Measurements from ENCODE around the gene LRRFIP2.
"Not testable (repeated sequence)": the region's sequence is repeated elsewhere in the genome, so short reads cannot be mapped to it uniquely, and the experiment has no call there.

The LRRFIP2 gene

DNA sequence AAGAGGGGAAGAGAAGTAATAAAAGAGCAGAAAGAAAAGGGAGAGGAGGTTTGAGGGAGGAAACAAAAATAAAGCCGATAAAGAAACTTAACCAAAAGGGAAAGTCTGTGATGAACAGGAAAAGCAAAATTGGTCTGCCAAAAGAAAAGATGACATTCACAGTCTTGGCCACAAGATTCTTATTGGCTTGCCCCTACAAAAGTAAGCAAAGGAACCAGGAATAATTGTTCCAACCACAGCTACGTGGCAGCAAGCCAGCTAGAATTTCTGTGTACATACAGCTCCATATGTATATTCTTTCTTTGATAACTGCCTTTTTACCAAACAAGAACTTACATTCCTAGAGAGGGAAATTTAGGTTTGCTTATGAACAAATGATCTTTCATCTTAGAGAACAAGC is 101.5 kb downstream of the LRRFIP2 start:
- Histone ChIP-seq H3K4me3 (ENCODE audit: insufficient read length, low read depth) (no peak overlapping the region), H3K36me3 (ENCODE audit: insufficient read depth, insufficient read length, low read length) (peaks cover 19% of the 10 kb centered on the region), H3K4me1 (ENCODE audit: insufficient read depth, insufficient read length) (no peaks in the 10 kb centered on the region), H3K27me3 (ENCODE audit: insufficient read depth, insufficient read length) (no peaks in the 10 kb centered on the region), H3K9ac (ENCODE audit: insufficient read length, low read depth) (no peak overlapping the region), H3K9me3 (ENCODE audit: insufficient read depth, low read length) (no peaks in the 10 kb centered on the region)
- no peak for DNase-seq (ENCODE audit: low read depth, low spot score)
- TF ChIP-seq ZNF274 (IDR thresholded peaks at IDR 0.05; ENCODE audit: low read depth, low read length) (no peak), SUZ12 (IDR thresholded peaks at IDR 0.05; ENCODE audit: extremely low read depth, insufficient read depth, insufficient read length) (no peak), YY1 (IDR thresholded peaks at IDR 0.05; ENCODE audit: insufficient read depth, insufficient read length) (no peak)

DNA sequence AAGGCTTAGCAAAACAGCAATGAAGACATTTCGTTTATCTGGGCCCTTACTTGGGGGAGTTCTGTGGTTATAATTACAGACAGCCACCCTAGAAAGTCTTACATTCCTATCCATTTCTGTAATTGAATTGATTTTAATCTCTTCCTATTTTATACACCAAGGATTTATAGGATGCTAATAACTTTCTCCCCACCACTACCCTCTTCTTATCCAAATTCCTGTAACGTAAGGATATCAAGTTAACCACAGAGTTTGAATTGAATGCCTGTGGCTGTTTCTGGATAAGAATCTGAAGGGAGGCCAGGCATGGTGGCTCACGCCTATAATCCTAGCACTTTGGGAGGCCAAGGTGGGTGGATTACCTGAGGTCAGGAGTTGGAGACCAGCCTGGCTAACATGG is 102.5 kb downstream of the LRRFIP2 start:
- no peak overlapping the region for H3K9ac ChIP-seq (ENCODE audit: insufficient read length, low read depth)
- no peaks in the 10 kb centered on the region for H3K9me3 ChIP-seq (ENCODE audit: insufficient read depth, low read length)
- no peaks in the 10 kb centered on the region for H3K27me3 ChIP-seq (ENCODE audit: insufficient read depth, insufficient read length)
- no peaks in the 10 kb centered on the region for H3K4me1 ChIP-seq (ENCODE audit: insufficient read depth, insufficient read length)
- DNase-seq (ENCODE audit: low read depth, low spot score), result no peak
- TF ChIP-seq SUZ12 (IDR thresholded peaks at IDR 0.05; ENCODE audit: extremely low read depth, insufficient read depth, insufficient read length) (no peak), YY1 (IDR thresholded peaks at IDR 0.05; ENCODE audit: insufficient read depth, insufficient read length) (no peak), ZNF274 (IDR thresholded peaks at IDR 0.05; ENCODE audit: low read depth, low read length) (no peak)
- H3K4me3 ChIP-seq (ENCODE audit: insufficient read length, low read depth), result no peak overlapping the region
- H3K36me3 ChIP-seq (ENCODE audit: insufficient read depth, insufficient read length, low read length), result peaks cover 22% of the 10 kb centered on the region

DNA sequence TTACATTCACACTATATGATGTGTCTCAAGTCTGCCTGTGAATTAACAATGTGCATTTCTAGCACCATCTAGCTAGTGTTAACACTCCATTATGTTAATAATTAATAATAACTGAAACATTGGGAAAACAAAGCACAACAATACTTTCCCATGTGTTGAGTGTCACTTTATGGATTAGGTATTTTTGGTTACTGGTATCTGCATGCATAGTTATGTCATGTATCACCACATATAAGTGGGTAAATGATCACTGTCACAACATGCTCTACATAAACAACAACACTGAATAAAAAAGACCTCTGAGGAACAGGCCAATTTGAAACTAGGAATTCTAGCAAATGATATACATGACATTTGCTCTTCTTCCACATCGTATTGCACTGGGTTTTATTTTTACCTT is 106.4 kb downstream of the LRRFIP2 start:
- Histone ChIP-seq H3K9me3 (ENCODE audit: insufficient read depth, low read length) (no peaks in the 10 kb centered on the region), H3K9ac (ENCODE audit: insufficient read length, low read depth) (no peak overlapping the region), H3K27me3 (ENCODE audit: insufficient read depth, insufficient read length) (no peaks in the 10 kb centered on the region), H3K4me1 (ENCODE audit: insufficient read depth, insufficient read length) (no peaks in the 10 kb centered on the region), H3K36me3 (ENCODE audit: insufficient read depth, insufficient read length, low read length) (peaks cover 42% of the 10 kb centered on the region), H3K4me3 (ENCODE audit: insufficient read length, low read depth) (no peak overlapping the region)
- TF ChIP-seq YY1 (IDR thresholded peaks at IDR 0.05; ENCODE audit: insufficient read depth, insufficient read length) (no peak), SUZ12 (IDR thresholded peaks at IDR 0.05; ENCODE audit: extremely low read depth, insufficient read depth, insufficient read length) (no peak), ZNF274 (IDR thresholded peaks at IDR 0.05; ENCODE audit: low read depth, low read length) (no peak)
- DNase-seq (ENCODE audit: low read depth, low spot score), result no peak

DNA sequence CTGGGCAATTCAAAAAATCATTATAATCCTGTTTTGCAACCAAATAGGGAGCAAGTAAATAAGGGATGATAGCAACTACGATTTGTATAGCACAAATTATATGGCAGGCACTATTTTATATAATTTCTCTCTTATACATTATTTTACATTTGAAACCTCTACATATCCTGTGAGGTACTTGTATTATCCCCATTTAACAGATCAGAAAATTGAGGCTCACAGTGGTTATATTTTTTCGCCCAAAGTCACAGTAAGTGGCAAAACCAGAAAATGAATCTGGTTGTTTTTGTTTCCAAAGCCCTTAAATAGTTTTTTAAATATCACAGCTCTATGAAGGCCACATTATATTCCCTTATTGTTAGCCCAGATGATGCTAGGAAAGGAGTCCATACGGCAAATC is 106.8 kb downstream of the LRRFIP2 start:
- no peak for TF ChIP-seq ZNF274 (IDR thresholded peaks at IDR 0.05; ENCODE audit: low read depth, low read length)
- TF ChIP-seq YY1 (IDR thresholded peaks at IDR 0.05; ENCODE audit: insufficient read depth, insufficient read length), result no peak
- no peak for TF ChIP-seq SUZ12 (IDR thresholded peaks at IDR 0.05; ENCODE audit: extremely low read depth, insufficient read depth, insufficient read length)
- Histone ChIP-seq H3K4me3 (ENCODE audit: insufficient read length, low read depth) (no peak overlapping the region), H3K36me3 (ENCODE audit: insufficient read depth, insufficient read length, low read length) (peaks cover 45% of the 10 kb centered on the region), H3K27me3 (ENCODE audit: insufficient read depth, insufficient read length) (no peaks in the 10 kb centered on the region), H3K4me1 (ENCODE audit: insufficient read depth, insufficient read length) (no peaks in the 10 kb centered on the region), H3K9me3 (ENCODE audit: insufficient read depth, low read length) (no peaks in the 10 kb centered on the region), H3K9ac (ENCODE audit: insufficient read length, low read depth) (no peak overlapping the region)
- no peak for DNase-seq (ENCODE audit: low read depth, low spot score)

DNA sequence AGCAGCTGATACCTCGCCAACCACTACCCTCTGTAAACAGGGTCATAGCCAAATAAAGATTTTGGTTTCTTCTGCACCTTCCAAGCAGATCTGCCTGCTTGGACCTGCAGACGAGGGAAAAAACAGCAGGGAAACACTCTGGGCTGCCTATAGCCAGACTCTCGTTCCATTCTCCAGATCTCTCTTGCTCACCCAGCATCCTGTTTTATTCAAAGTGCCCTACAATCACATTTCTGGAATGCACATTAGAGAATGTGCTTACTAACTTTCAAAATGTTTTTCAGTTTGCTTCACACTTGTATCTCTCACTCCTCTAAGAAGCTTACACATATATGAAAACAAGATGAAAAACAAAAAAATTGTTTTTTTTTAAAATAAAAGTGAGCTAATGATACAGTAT is 109.6 kb downstream of the LRRFIP2 start:
- no peak for TF ChIP-seq ZNF274 (IDR thresholded peaks at IDR 0.05; ENCODE audit: low read depth, low read length)
- TF ChIP-seq SUZ12 (IDR thresholded peaks at IDR 0.05; ENCODE audit: extremely low read depth, insufficient read depth, insufficient read length), result no peak
- TF ChIP-seq YY1 (IDR thresholded peaks at IDR 0.05; ENCODE audit: insufficient read depth, insufficient read length), result no peak
- H3K9me3 ChIP-seq (ENCODE audit: insufficient read depth, low read length), result no peaks in the 10 kb centered on the region
- peaks cover 58% of the 10 kb centered on the region for H3K36me3 ChIP-seq (ENCODE audit: insufficient read depth, insufficient read length, low read length)
- DNase-seq (ENCODE audit: low read depth, low spot score), result no peak
- H3K4me3 ChIP-seq (ENCODE audit: insufficient read length, low read depth), result no peak overlapping the region
- H3K27me3 ChIP-seq (ENCODE audit: insufficient read depth, insufficient read length), result no peaks in the 10 kb centered on the region
- no peak overlapping the region for H3K9ac ChIP-seq (ENCODE audit: insufficient read length, low read depth)
- no peaks in the 10 kb centered on the region for H3K4me1 ChIP-seq (ENCODE audit: insufficient read depth, insufficient read length)

DNA sequence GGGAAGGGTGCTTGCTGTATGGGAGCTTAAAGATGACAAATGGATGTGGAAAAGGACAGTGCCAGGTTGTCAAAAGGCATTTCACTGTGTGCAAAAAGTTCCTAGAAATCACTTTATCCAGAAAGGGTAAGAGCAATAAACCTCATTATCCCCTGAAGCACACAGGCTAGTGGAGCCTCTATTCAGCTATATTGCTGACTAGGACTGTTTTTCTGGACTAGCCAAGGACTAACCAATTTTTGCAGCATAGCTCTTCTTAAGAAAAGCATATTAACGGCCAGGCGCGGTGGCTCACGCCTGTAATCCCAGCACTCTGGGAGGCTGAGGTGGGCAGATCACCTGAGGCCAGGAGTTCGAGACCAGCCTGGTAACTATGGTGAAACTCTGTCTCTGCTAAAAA is 116.3 kb downstream of the LRRFIP2 start:
- no peak overlapping the region for H3K9ac ChIP-seq (ENCODE audit: insufficient read length, low read depth)
- peaks cover 86% of the 10 kb centered on the region for H3K36me3 ChIP-seq (ENCODE audit: insufficient read depth, insufficient read length, low read length)
- no peak for TF ChIP-seq ZNF274 (IDR thresholded peaks at IDR 0.05; ENCODE audit: low read depth, low read length)
- TF ChIP-seq YY1 (IDR thresholded peaks at IDR 0.05; ENCODE audit: insufficient read depth, insufficient read length), result no peak
- TF ChIP-seq SUZ12 (IDR thresholded peaks at IDR 0.05; ENCODE audit: extremely low read depth, insufficient read depth, insufficient read length), result no peak
- DNase-seq (ENCODE audit: low read depth, low spot score), result no peak
- H3K27me3 ChIP-seq (ENCODE audit: insufficient read depth, insufficient read length), result no peaks in the 10 kb centered on the region
- H3K4me1 ChIP-seq (ENCODE audit: insufficient read depth, insufficient read length), result no peaks in the 10 kb centered on the region
- H3K4me3 ChIP-seq (ENCODE audit: insufficient read length, low read depth), result no peak overlapping the region
- no peaks in the 10 kb centered on the region for H3K9me3 ChIP-seq (ENCODE audit: insufficient read depth, low read length)

DNA sequence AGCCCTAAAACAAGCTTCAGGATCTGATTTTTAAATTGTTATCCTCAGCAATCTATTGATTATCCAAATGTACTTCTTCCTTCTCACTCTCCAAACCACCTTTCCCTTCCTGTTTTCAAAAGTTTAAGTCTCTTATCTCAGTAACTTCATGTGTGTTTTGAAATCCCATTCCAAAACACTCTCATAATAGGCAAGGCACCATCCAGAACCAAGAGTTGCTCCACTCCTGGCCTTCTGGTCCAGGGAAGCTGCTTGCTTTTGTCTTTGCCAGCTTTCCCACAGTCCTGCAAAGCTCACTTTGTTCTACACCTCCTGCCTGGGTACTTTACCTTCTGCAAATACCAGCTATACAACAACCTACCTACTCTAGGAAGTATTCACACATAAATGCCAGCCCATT is 117.6 kb downstream of the LRRFIP2 start:
- Histone ChIP-seq H3K9ac (ENCODE audit: insufficient read length, low read depth) (no peak overlapping the region), H3K4me3 (ENCODE audit: insufficient read length, low read depth) (no peak overlapping the region), H3K4me1 (ENCODE audit: insufficient read depth, insufficient read length) (no peaks in the 10 kb centered on the region), H3K36me3 (ENCODE audit: insufficient read depth, insufficient read length, low read length) (peaks cover 86% of the 10 kb centered on the region), H3K27me3 (ENCODE audit: insufficient read depth, insufficient read length) (no peaks in the 10 kb centered on the region), H3K9me3 (ENCODE audit: insufficient read depth, low read length) (no peaks in the 10 kb centered on the region)
- no peak for TF ChIP-seq YY1 (IDR thresholded peaks at IDR 0.05; ENCODE audit: insufficient read depth, insufficient read length)
- no peak for TF ChIP-seq SUZ12 (IDR thresholded peaks at IDR 0.05; ENCODE audit: extremely low read depth, insufficient read depth, insufficient read length)
- no peak for TF ChIP-seq ZNF274 (IDR thresholded peaks at IDR 0.05; ENCODE audit: low read depth, low read length)
- no peak for DNase-seq (ENCODE audit: low read depth, low spot score)

DNA sequence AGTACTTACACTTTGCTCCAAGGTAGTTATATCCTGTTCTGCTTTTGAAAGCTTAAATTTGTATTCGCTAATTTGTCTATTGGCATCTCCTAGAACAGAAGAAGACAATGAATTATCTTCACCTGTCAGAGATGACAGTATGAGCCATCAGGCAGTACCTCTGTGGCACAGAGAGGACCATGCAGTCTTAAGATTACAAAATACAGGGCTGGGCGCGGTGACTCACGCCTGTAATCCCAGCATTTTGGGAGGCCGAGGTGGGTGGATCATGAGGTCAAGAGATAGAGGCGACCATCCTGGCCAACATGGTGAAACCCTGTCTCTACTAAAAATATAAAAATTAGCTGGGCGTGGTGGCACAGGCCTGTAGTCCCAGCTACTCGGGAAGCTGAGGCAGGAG is 119.3 kb downstream of the LRRFIP2 start:
- peaks cover 89% of the 10 kb centered on the region for H3K36me3 ChIP-seq (ENCODE audit: insufficient read depth, insufficient read length, low read length)
- not testable (repeated sequence) for H3K27me3 ChIP-seq (ENCODE audit: insufficient read depth, insufficient read length); H3K4me1 ChIP-seq (ENCODE audit: insufficient read depth, insufficient read length); H3K9me3 ChIP-seq (ENCODE audit: insufficient read depth, low read length); DNase-seq (ENCODE audit: low read depth, low spot score); H3K4me3 ChIP-seq (ENCODE audit: insufficient read length, low read depth); H3K9ac ChIP-seq (ENCODE audit: insufficient read length, low read depth)

All from NT2/D1 (cell line).